SK-N-MC (cell line): ENCODE data around the gene IGF2BP2.

ENCODE experiments used
- EZH2 ChIP-seq: fragments of 200-600 bp; sonication (generic); IDR thresholded peaks from one replicate; pipeline ENCODE4 v1.6.1; 2017; ENCODE audit warnings: antibody characterized with exemption
- POLR2AphosphoS5 ChIP-seq: IDR thresholded peaks from 2 replicates; pipeline ENCODE4 v1.6.1; 2012; ENCODE audit warnings: mild to moderate bottlenecking, low read depth, low read length, borderline replicate concordance

GRCh38 chr3:185605566-185605965 lies 219.3 kb downstream of the IGF2BP2 start:
- TF ChIP-seq EZH2 (no peak), POLR2AphosphoS5 (no peak)
